Activated CD4-positive, alpha-beta T cell treated with anti-CD3 and anti-CD28 coated beads, Interleukin-2, Interleukin-4, amounts not matched to agents 100 ng/mL and 50 ng/mL, durations not matched to agents 16 hours and 8 hours (primary cell): ENCODE results near the gene HLTF.
"Not testable (repeated sequence)": the region's sequence is repeated elsewhere in the genome, so short reads cannot be mapped to it uniquely, and the experiment has no call there.

Source experiments
- DNase-seq: peaks from one replicate; pipeline ENCODE4 v3.0.0-alpha.2; 2020; ENCODE audit warnings: low spot score

Gene HLTF, protein sequence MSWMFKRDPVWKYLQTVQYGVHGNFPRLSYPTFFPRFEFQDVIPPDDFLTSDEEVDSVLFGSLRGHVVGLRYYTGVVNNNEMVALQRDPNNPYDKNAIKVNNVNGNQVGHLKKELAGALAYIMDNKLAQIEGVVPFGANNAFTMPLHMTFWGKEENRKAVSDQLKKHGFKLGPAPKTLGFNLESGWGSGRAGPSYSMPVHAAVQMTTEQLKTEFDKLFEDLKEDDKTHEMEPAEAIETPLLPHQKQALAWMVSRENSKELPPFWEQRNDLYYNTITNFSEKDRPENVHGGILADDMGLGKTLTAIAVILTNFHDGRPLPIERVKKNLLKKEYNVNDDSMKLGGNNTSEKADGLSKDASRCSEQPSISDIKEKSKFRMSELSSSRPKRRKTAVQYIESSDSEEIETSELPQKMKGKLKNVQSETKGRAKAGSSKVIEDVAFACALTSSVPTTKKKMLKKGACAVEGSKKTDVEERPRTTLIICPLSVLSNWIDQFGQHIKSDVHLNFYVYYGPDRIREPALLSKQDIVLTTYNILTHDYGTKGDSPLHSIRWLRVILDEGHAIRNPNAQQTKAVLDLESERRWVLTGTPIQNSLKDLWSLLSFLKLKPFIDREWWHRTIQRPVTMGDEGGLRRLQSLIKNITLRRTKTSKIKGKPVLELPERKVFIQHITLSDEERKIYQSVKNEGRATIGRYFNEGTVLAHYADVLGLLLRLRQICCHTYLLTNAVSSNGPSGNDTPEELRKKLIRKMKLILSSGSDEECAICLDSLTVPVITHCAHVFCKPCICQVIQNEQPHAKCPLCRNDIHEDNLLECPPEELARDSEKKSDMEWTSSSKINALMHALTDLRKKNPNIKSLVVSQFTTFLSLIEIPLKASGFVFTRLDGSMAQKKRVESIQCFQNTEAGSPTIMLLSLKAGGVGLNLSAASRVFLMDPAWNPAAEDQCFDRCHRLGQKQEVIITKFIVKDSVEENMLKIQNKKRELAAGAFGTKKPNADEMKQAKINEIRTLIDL

DNA sequence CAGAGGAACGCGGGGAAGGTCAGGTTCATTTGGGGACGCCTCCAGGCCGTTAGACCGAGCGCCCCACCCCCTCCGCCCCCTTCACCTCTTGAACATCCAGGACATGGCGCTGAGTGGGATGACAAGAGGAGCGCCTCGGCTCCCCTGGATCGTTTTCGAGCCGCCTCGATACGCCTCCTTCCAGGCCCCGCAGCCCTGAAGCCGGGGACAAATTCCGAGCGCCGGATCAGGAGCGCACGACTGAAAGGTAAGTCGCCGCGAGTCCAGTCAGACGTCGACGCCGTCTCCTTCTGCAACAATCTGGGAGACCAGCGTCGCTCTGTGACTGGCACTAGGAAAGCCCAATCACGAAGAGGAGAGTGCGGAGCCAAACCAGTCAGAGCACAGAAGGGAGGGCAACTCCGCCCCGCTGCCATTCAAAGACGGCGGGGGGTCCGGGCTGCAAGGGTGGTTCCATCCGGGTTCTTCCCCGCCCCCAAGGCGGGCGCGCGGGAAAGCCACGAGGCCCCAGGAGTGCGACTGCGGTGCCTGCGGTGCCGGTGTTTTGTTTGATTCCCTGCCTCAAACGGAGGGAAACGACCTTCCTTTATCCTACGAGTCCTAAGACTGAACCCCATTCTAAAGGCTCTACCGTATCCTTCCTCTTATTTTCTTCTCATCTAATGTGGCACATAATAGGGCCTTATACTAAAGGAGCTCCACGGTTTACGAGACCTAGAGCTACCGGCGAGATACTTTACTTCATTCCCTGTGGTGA is at the start of gene HLTF:
Gene HLTF, minus strand, starts transcription at position 302 of the 757 bp plus-strand sequence. Its CDS starts 197 bp downstream, at position 105.
- peak; percentile 94 for DNase-seq

DNA sequence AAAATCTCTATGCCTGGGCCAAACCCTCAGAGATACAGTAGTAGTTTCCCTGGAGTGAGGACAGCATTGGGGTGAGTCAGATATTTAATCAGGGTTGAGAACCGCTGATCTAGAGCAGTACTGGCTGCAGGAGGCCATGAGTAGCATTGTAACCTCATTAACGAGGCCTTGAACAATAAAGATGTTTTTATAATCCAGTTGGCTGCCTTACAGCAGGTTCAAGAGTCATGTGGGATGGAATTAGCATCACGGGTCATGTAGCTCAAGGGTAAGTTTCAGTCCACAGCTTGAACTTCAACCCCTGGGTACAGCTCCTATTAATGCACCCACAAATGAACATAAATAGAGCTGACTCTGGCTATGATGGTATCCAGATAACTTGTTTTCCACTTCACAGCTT is 48.2 kb upstream of the HLTF start:
- DNase-seq = no peak

DNA sequence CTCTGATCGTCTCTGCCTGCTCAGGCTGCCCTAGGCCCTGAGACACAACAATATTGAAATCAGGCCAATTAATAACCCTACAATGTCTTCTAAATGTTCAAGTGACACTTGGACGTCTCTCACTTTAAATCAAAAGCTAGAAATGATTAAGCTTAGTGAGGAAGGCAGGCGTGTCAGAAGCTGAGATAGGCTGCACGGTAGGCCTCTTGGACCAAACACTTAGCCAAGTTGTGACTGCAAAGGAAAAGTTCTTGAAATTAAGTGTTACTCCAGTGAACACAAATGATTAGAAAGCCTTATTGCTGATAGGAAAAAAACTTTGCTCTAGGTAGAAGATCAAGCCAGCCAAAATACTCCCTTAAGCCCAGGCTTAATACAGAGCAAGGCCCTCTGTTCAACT is 45.3 kb upstream of the HLTF start:
- DNase-seq = peak; percentile 34

DNA sequence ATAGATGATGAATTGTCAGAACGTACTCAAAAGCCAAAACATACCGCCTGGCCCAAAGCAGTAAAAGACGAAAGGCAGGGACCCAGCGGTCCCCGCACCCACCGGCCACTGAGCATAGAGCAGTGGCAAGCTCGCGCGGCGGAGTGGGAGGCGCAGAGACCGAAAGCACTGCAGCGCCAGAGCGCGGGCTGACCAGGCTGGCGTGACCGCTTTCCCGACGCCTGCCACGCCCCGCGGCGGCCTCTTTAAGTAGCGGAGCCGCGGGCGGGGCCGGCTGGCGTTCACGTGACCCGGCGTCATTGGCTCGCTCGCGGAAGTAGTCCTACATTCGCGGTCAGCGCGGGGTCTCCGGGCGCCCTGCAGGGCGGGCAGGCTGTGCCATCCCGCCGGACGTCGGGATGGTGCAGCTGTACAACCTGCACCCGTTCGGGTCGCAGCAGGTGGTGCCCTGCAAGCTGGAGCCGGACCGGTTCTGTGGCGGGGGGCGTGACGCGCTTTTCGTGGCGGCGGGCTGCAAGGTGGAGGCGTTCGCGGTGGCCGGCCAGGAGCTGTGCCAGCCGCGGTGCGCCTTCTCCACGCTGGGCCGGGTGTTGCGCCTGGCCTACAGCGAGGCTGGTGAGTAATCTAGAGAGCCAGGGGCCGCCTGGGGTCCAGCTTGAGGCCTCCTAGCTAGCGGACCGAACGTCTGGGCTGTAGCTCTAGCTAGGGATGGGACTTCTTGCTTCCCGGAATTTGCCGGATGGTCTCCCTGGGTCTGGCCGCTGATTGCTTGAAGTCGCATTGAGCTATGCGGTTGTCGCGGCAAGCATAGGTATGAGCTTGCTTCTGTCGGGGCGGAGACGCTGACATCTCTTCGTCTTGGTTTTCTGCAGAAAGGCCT is 43.2 kb upstream of the HLTF start, which contains the start of gene HPS3:
Gene HPS3, plus strand, starts transcription at position 313 of the 880 bp plus-strand sequence. Its CDS starts 86 bp downstream, at position 399.
- DNase-seq = peak; percentile 84

DNA sequence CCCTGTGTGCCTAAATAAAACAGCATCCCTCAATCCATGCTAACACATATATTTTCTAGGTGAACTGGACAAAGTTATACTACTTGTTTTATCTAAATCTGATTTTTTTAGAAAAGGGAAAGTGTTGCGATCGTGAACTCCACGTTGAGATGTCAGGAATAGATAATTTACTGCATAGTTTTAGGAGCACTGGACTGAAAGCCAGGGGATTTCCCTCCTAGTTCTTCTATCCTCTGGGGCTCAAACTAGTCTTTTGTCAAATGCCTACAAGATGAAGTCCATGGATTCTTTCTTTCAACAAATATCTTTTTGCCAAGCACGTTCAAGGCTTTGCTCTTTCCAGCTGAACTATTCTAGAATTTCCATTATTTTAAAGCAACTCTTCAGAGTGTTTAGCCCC is 42.5 kb upstream of the HLTF start:
- no peak for DNase-seq

DNA sequence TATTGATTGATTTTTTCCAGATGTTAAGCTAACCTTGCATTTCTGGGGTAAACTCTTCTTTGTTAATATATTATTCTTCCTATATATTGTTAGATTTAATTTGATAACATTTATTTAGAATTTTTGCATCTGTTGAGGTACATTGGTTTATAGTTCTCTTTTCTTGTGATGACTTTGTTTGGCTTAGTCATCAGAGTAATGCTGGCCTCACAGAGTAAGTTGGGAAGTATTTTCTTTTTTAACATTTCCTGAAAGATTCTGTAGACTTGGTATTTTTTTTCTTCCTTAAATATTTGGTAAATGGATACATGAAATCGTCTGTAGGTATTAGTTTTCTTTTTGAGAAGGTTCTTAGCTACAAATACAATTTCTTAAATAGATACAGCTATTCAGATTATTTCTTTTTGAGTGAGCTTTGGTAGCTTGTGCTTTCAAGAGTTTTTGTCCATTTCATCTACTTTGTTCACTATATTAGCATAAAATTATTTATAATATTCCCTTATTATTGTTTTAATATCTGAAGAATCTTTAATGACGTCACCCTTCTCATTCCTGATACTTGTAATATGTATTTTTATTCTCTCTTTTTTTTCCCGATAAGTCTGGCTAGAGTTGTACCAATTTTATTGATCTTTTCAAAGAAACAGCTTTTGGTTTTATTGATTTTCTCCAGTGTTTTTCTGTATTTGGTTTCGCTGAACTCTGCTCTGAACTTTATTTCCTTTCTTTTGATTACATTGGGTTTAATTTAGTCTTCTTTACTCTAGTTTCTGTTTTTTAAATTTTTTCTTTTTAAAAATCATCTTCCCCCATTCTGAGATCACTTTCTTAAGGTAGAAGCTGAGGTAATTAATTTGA is 36.6 kb upstream of the HLTF start:
- DNase-seq = no peak

DNA sequence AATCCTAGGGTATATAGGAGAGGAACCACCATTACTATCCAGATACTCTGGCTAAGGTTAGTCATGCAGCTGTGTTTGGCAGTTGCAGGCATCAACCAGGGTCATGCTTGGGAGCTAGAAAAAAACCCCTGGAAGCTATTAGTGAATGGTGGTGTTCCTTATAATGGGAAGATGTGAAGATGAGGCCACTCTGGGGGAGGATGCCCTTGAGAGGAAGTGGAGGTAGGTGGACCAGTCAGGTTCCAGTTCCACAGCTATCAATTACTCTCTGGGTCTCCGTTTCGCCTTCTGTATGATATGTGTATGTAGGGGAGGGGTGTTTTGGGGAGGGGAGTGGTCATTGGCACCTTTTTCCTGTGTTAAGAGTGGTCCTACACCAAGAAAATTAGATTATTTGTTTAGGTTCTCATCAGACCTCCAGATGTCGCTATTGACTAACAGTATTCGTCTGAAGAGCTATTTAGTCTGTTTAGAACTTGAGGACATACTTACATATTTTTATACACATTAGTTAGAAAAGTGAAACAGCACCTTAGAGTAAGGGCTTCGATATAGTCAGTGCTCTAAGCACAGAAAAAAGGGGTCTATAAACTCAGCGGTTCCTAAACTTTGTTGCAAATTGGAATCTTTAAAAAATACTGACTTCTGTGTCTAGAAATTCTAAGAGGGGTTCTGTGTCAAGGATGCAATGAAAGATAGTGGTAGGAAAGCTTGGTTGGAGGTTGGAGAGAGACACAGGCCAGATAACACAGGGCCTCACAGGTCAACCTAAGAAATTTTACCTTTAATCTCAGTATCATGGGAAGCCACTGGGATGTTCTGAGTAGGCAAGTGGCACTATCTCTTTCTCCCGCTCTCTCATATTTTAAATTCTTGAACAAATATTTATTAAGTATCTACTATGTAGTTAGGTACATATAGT is 34.0 kb upstream of the HLTF start:
- peak; percentile 58 for DNase-seq

DNA sequence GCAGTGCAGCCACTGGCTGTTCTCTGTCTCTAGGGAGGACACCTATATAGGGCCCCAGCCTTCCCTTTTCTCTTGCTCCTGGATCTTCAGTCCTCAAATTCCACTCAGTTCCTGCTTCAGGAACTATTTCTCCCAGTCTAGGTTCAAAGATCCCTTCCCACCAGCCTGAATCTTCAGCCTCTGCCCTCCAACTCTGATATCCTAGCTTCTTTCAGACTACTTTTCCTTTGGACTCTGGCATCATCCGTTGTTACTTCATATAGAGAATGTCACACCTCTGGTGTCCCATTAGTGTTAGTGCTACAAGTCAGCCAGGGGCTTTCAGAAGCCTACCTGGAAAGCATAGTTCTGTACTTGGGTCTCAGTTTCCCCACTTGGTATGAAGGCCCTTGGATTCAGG is 33.1 kb upstream of the HLTF start:
- no peak for DNase-seq

DNA sequence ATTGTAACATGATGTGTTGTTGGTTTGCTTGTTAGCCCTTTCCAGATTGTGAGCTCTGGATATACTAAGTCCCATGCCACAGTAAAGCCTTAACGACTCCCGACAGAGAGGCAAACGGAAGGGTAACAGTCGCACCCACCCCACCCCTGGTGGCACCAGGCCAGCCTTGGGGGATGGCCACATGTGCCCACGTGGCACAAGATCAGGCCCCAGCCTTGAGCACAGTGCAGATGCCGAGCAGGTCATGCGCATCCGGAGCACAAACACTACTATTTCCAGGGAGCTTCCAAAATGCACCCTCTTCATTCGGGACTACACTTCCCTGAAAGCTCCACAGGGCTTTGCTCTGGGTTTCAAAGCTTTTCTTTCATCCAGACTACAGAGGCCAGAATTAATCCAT is 32.4 kb upstream of the HLTF start:
- no peak for DNase-seq

DNA sequence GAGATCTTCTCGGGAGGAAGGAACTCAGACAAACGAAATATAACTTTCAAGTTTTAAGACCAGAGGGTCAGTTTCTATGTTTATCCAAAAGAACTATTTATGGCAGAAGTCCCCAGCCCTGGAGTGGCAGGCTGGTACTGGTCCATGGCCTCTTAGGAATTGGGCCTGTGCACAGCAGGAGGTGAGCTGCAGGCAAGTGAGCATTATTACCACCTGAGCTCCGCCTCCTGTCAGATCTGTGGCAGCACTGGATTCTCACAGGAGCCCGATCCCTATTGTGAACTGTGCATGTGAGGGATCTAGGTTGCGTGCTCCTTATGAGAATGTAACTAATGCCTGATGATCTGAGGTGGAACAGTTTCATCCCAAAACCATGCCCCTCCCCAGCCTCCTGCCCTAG is 28.8 kb upstream of the HLTF start:
- no peak for DNase-seq

DNA sequence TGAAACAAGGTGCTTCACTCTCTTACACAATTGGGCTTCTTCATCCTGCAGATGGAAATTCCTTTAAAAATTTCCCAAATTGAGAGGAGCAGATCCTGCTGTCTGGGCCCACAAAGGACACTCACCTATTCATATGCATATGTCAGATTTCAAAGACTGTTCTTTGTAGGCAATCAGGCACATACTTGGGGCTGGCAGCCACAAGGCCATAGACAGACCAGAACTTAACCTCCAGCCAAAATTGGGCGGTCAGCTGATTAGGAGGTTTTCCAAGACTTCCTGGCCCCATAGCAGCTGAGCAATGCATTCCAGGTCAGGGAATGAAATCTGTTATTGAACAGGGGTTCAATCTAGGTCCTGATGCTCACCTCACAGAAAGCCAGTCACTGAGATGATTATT is 28.1 kb upstream of the HLTF start:
- DNase-seq = no peak

DNA sequence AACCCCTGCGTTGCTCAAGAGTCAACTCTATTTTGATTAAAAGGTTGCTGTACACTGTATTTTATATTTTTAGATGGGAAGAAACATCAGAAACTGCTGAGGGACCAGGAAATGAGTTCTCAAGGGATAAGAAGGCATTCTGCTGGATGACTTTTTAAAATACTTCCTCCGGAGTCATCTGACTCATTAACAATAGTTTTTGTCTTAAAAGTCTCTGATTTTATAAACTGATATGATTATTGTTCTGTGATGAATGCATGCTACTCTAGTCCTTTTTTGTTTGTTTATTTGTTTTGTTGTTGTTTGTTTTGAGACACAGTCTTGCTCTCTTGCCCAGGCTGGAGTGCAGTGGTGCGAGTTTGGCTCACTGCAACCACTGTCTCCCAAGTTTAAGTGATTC is 18.2 kb upstream of the HLTF start:
- no peak for DNase-seq

DNA sequence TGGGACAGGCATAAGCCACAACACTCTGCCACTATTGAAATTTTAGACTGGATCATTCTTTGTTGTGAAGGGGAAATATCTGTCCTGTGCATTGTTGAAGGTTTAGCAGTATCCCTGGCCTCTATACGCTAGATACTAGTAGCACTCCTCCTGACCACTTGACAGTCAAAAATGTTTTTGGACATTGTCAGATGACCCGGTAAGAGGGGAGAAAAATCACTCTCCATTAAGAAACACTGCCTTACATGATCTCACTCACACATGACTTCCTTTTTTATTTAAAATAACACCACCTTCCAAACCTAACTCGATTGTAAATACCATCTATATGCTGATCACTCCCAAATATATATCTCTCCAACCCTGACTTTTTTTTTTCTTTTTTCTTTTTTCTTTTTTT is 15.3 kb upstream of the HLTF start:
- DNase-seq = no peak

DNA sequence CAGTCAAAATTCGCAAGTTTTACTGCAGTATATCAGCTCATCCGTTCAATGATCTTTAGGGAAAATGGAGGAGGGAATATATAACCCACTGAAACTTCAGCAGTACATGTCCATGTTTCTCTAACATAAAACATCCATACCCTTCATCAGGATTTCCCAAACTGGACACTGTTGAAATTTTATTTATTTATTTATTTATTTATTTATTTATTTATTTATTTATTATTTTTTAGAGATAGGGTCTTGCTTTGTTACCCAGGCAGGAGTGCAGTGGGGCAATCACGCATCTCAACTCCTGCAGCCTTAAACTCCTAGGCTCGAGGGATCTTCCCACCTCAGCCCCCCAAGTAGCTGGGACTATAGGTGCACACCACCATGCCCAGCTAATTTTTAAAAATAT is 14.8 kb upstream of the HLTF start:
- DNase-seq = no peak

DNA sequence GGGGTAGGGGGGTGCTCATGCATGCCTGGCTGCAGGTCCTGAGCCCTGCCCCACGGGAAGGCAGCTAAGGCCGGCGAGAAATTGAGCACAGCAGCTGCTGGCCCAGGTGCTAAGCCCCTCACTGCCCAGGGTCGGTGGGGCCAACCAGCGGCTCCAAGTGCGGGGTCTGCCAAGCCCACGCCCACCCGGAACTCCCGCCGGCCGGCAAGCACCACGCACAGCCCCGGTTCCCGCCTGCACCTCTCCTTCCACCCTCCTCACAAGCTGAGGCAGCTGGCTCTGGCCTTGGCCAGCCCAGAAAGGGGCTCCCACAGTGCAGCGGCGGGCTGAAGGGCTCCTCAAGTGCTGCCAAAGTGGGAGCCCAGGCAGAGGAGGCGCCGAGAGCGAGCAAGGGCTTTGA is 11.7 kb upstream of the HLTF start:
- not testable (repeated sequence) for DNase-seq

DNA sequence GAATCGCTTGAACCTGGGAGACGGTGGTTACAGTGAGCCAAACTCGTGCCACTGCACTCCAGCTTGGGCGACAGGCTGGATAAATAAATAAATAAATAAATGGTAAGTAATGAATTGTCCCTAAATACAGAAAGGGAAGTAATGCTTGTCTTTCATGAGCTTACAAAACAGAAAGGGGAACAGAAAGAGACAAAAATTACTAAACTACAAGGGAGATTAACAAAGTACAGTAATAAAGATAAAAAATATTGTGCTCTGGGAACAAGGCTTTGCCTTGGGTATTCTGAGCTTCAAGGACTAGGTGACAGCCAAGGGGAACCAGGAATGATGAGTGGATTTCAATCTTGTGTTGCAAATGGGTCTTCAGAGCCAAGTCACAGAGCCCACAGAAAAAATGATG is 9.2 kb upstream of the HLTF start:
- no peak for DNase-seq

DNA sequence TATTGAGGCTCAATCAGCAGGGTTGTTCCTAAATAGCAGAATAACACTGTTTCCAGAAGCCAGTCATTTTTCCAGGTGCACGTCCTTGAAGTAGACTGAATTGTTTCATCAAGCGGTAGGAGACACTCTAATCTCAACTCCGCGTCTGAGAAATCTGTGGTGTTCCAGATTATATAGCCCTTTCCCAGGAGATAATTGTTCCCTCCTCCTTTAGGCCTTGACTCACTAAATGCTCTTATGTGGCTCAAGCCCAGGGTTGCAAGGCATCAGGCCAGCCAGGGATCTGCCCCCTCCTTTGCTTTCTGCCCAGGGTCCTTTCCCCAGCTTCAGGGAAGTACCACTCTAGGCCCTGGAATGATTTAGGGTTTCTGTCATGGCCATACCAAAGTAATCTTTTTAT is 5.7 kb upstream of the HLTF start:
- DNase-seq = no peak

DNA sequence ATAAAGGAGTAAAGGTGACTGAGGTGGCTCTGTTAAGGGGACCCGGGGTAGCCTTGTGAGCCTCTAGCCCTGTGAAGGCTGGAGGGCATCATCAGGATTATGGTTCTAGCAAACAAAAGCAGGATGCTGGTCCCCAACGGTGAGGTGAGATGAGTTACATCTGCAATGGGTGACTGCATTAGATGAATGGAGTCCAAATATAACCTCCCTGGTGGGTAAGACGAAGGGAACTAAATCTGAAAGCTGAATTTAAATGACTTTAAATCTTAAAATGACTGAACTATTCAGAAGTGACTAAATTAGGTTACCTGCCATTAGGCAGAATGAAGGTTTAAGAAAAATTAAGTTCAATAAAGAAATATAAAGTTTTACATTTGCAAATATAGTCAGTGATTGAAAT is 4.6 kb upstream of the HLTF start:
- no peak for DNase-seq

DNA sequence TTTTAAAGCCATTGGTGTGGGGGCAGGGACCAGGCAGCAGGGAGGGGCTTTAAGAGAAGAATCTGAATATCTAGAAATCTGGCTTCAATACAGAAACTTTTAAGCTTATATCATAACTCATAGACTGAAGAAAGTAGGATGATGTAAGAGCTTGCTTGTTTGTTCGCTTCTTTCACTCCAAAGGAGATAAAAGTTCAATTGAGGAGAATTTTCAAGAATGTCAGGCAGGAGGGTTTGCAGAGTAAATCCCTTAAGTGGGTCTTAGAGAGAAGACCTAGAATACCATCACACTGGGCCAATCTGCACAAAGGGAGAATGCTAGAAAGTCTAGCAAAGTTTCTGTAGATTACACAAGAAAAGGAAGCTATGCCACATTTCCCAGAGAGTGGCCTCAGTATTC is 4.1 kb upstream of the HLTF start:
- DNase-seq = no peak
